GM12892 (cell line): ENCODE results near the gene HBEGF.

Source experiments
- DNase-seq: peaks from one replicate; pipeline ENCODE4 v3.0.0; 2011; ENCODE audit not compliant: insufficient read length
- FAIRE-seq: peaks from 2 replicates; lab custom pipeline; 2011; peaks lifted over from hg19 to GRCh38; lab: Jason Lieb, UNC
- POLR2A ChIP-seq: IDR thresholded peaks from 2 replicates; pipeline ENCODE4 v1.6.1; 2011; ENCODE audit warnings: low read depth, low read length, control low read depth
- POLR2AphosphoS5 ChIP-seq: IDR thresholded peaks from 2 replicates; pipeline ENCODE4 v1.6.1; 2011; ENCODE audit warnings: low read depth, low read length, control low read depth
- TAF1 ChIP-seq: IDR thresholded peaks from 2 replicates; pipeline ENCODE4 v1.6.1; 2011; ENCODE audit warnings: low read depth, mild to moderate bottlenecking, control low read depth, low read length, borderline replicate concordance

Gene HBEGF

GRCh38 chr5:140328036-140328764, 18.2 kb downstream of the HBEGF start:
- TF ChIP-seq POLR2AphosphoS5 (no peak), TAF1 (no peak), POLR2A (no peak)
- FAIRE-seq (no peak), DNase-seq (no peak)

DNA sequence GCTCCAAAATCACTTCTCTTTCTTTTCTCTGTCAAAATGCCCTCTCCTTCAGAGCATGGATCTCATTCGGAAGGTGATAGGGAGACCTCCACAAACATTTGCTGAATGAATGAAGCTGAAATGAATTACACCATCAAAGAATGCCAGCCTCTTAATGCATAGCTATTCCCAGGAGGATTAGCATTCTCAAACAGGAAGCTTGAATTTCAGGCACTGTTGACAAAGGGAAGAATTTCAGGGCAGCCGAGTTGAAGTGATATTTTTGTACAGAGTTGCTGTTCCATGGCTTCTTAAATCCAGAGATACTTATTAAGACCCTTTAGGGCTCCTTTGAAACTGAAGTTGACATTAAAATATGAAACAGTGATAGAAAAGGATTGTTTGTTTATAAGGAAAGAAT, 18.8 kb downstream of the HBEGF start:
- FAIRE-seq, result no peak
- no peak for DNase-seq
- TF ChIP-seq POLR2A (no peak), TAF1 (no peak), POLR2AphosphoS5 (no peak)

GRCh38 chr5:140325486-140325885, 20.9 kb downstream of the HBEGF start:
- FAIRE-seq, result no peak
- no peak for DNase-seq
- TF ChIP-seq POLR2AphosphoS5 (no peak), POLR2A (no peak), TAF1 (no peak)

DNA sequence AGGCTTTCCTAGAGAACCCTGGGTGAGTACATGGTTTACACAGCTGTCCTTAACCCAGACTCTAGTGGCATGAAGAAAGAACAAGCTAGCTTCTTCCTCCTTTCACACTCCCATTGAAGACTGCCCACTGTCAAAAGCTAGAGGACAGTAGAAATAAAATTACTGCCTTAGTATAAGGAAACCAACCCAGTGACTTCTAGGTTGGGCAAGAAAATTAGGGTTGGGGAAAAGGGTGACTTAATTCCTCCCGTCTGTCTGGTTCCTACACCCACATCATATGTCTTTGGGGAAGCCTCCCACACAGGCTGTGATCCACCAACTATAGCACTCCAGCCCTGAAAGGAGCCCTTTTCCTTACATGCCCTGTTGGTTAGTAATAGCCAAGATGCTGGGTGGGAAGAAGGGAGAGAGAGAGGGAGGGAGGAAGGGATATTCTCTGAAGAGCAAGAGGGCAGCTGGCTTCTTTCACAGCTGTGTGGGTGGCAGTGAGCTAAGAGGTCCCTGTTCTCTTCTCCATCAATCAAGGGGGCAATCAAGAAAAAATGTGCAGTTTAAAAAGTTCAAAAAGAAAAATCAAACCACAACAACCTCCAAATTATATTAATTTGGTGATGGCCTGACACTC, 21.7 kb downstream of the HBEGF start:
- no peak for TF ChIP-seq TAF1
- no peak for TF ChIP-seq POLR2A
- no peak for TF ChIP-seq POLR2AphosphoS5
- FAIRE-seq (no peak), DNase-seq (no peak)

DNA sequence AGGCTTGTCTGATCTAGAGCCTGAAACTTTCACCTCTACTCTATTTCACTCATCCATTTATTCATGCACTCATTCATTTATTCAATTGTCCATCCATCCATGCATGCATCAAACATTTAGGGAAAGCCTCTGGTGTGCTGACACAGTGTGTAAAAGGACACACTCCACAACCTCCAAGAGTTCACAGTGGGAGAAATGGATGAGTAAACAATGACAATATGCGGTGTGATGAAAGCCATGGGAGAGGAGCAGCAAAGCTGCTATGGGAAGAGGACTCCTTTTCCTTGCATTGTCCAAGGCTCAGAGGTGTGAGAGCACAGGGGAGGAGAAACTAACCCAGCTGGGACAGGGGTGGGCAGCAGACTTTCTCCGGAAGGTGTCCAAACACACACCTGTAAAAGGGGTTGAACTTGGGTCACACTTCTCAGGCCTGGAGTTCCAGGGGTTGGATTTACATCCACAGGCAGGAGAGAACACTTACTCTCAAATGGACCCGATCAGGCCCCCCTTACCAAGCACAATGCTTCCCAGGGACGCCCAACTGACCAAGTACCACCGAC, 22.3 kb downstream of the HBEGF start:
- FAIRE-seq (no peak), DNase-seq (no peak)
- TF ChIP-seq POLR2AphosphoS5 (no peak), TAF1 (no peak), POLR2A (no peak)

- no peak for TF ChIP-seq POLR2A
- TF ChIP-seq POLR2AphosphoS5, result no peak
- no peak for TF ChIP-seq TAF1
- FAIRE-seq, result no peak
- DNase-seq, result no peak
Measured at GRCh38 chr5:140322751-140323731, 23.4 kb downstream of the HBEGF start.

GRCh38 chr5:140321796-140322195, 24.6 kb downstream of the HBEGF start:
- DNase-seq (no peak), FAIRE-seq (no peak)
- TF ChIP-seq POLR2A (no peak), TAF1 (no peak), POLR2AphosphoS5 (no peak)

GRCh38 chr5:140319833-140320232, 26.6 kb downstream of the HBEGF start:
- TF ChIP-seq POLR2A (no peak), TAF1 (no peak), POLR2AphosphoS5 (no peak)
- no peak for FAIRE-seq

GRCh38 chr5:140318792-140319191, 27.6 kb downstream of the HBEGF start:
- no peak for FAIRE-seq
- TF ChIP-seq POLR2AphosphoS5 (no peak), TAF1 (no peak), POLR2A (no peak)
- no peak for DNase-seq

More at GRCh38 chr5:140319833-140320232, 26.6 kb downstream of the HBEGF start:
- no peak for DNase-seq

- FAIRE-seq (no peak), DNase-seq (no peak)
- TF ChIP-seq POLR2AphosphoS5, result no peak
- no peak for TF ChIP-seq POLR2A
- no peak for TF ChIP-seq TAF1
Measured at GRCh38 chr5:140317859-140318258, 28.5 kb downstream of the HBEGF start.

DNA sequence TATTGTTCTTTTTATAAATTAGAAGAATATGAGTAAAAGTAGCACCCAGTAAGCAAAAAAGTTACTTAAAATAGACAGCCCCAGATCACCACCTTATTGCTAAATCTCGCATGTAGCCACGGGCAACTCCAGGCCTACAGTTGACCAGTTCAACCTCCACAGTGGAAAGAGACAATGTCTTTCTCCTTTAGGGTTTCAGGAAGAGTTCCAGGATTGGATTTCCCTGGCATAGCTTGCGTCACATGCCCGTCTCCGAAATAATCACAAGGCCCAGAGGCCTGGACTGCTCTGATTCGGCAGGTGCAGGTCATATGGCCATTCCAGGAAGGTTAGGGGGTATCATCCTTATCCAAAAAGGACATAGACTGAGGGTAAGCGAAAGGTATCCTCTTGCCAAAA, 33.6 kb downstream of the HBEGF start:
- no peak for DNase-seq
- TF ChIP-seq POLR2AphosphoS5 (no peak), TAF1 (no peak), POLR2A (no peak)
- FAIRE-seq, result no peak
